Testis (tissue), 2 donors: ENCODE results near the gene RCOR1.

Experiments used
- CTCF ChIP-seq, 3 experiments: fragments of 450-650 bp in 2 of 3; fragments of 200-600 bp in 1 of 3; sonication (generic) in 1 of 3; IDR thresholded peaks; one replicate each; pipeline ENCODE4 v1.5.1; 2016 to 2019; ENCODE audit warnings: antibody characterized with exemption in 3 of 3, mild to moderate bottlenecking in 2 of 3, moderate library complexity in 1 of 3
- POLR2A ChIP-seq: fragments of 450-650 bp; IDR thresholded peaks from one replicate; pipeline ENCODE4 v1.6.1; 2017; ENCODE audit warnings: antibody characterized with exemption, mild to moderate bottlenecking, moderate library complexity

- no peak for TF ChIP-seq CTCF (IDR thresholded peaks at IDR 0.05)
- no peak for TF ChIP-seq POLR2A
Measured at GRCh38 chr14:102708494-102708893, 116.0 kb downstream of the RCOR1 start.
